Astrocyte of the spinal cord (primary cell): ENCODE data around the gene SPDYC.

Source experiments
- DNase-seq: peaks from one replicate; pipeline ENCODE4 v3.0.0; 2011; ENCODE audit warnings: low read depth, low spot score
- H3K4me3 ChIP-seq: 2 replicates; pipeline ENCODE4 v1.5.1; 2011; ENCODE audit warnings: low read depth, mild to moderate bottlenecking, low read length, moderate library complexity
- CTCF ChIP-seq: IDR thresholded peaks from 2 replicates; pipeline ENCODE4 v1.5.1; 2012; ENCODE audit warnings: low read depth, mild to moderate bottlenecking, low read length, inconsistent platforms
- in situ Hi-C: cut with HindIII; loops from 2 replicates; pipeline ENCODE4 v1.10.0; 2017; ENCODE audit warnings: low sequenced_read_pairs

The SPDYC gene

DNA sequence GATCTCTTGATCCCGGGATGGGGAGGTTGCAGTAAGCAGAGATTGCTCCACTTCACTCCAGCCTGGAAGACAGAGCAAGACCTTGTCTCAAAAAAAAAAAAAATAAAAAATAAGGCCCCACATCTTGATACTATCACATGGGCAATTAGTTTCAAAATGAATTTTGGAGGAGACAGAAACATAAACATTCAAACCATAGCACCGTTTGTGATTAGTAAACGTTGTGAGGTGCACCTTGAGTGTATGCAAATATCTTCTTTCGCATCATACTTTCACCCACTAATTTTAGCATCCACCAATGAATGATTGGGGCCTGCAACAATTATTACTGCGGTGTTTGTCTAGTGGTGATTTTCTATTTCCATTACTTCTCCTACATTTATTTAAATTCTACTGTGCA, 11.0 kb upstream of the SPDYC start:
- H3K4me3 ChIP-seq: no peak overlapping the region
- no peak for DNase-seq
- TF ChIP-seq CTCF: no peak
- in situ Hi-C loops: no loop called here

DNA sequence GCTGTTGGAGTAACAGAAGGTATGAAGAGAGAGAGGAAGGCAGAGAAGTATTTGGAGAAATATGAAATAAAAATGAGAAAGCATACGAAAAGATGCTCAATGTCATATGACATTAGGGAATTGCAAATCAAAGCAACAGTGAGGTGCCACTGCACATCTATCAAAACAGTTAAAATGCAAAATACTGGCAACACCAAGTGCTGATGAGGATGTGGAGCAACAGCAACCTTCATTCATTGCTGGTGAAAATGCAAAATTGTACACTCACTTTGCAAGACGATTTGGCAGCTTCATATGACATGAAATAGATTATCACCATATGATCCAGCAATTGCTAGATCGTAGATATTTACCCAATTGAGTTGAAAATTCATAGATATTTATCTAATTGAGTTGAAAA, 9.4 kb upstream of the SPDYC start:
- TF ChIP-seq CTCF: no peak
- DNase-seq: no peak
- no peak overlapping the region for H3K4me3 ChIP-seq
- in situ Hi-C loops: no loop called here

- no peak overlapping the region for H3K4me3 ChIP-seq
- no peak for DNase-seq
- in situ Hi-C loops: no loop called here
Measured at GRCh38 chr11:65163684-65164083, 6.3 kb upstream of the SPDYC start.

GRCh38 chr11:65165410-65166317, 4.4 kb upstream of the SPDYC start:
- in situ Hi-C loops: no loop called here
- no peak overlapping the region for H3K4me3 ChIP-seq
- no peak for DNase-seq
- TF ChIP-seq CTCF: no peak

More at GRCh38 chr11:65163684-65164083, 6.3 kb upstream of the SPDYC start:
- no peak for TF ChIP-seq CTCF

- no peak for DNase-seq
- no peak for TF ChIP-seq CTCF
- in situ Hi-C loops: no loop called here
- no peak overlapping the region for H3K4me3 ChIP-seq
Measured at GRCh38 chr11:65166893-65167292, 3.1 kb upstream of the SPDYC start.

- DNase-seq: no peak
- no peak overlapping the region for H3K4me3 ChIP-seq
- no peak for TF ChIP-seq CTCF
- in situ Hi-C loops: no loop called here
Measured at GRCh38 chr11:65167656-65168055, 2.4 kb upstream of the SPDYC start.
